Mesendoderm (in vitro differentiated cells): ENCODE results near the gene PER2.

Source experiments
- DNase-seq: peaks from one replicate; pipeline ENCODE4 v3.0.0; 2013
- H2AK5ac ChIP-seq: 2 replicates; pipeline ENCODE4 v1.6.1; 2013; ENCODE audit warnings: low read length, inconsistent platforms
- H2BK120ac ChIP-seq: 2 replicates; pipeline ENCODE4 v1.6.1; 2013; ENCODE audit warnings: low read depth, mild to moderate bottlenecking, low read length, moderate library complexity, mixed read lengths
- H2BK15ac ChIP-seq: replicated peaks from 2 replicates; pipeline ENCODE4 v1.6.1; 2013; ENCODE audit warnings: low read depth, mild to moderate bottlenecking, moderate library complexity
- H2BK5ac ChIP-seq: 2 replicates; pipeline ENCODE4 v1.6.1; 2013; ENCODE audit warnings: low read length, inconsistent platforms
- H3K18ac ChIP-seq: 2 replicates; pipeline ENCODE4 v1.6.1; 2013; ENCODE audit warnings: mild to moderate bottlenecking, low read length, mixed read lengths
- H3K23ac ChIP-seq: one replicate; pipeline ENCODE4 v1.6.1; 2013; ENCODE audit warnings: low read length
- H3K27ac ChIP-seq: 2 replicates; pipeline ENCODE4 v1.5.1; 2013; ENCODE audit warnings: low read depth, mild to moderate bottlenecking, inconsistent platforms, low read length, moderate library complexity
- H3K27me3 ChIP-seq: 2 replicates; pipeline ENCODE4 v1.6.1; 2013; ENCODE audit warnings: low read length, control low read depth, mild to moderate bottlenecking, inconsistent platforms; ENCODE audit not compliant: insufficient read depth, poor library complexity
- H3K36me3 ChIP-seq: 2 replicates; pipeline ENCODE4 v1.6.1; 2013; ENCODE audit warnings: low read length, inconsistent platforms; ENCODE audit not compliant: control insufficient read depth, insufficient read depth
- H3K4ac ChIP-seq: one replicate; pipeline ENCODE4 v1.6.1; 2013; ENCODE audit warnings: low read depth, mild to moderate bottlenecking, low read length, moderate library complexity
- H3K4me1 ChIP-seq: 2 replicates; pipeline ENCODE4 v1.6.1; 2013; ENCODE audit warnings: low read depth, low read length, inconsistent platforms; ENCODE audit not compliant: control insufficient read depth
- H3K4me2 ChIP-seq: 2 replicates; pipeline ENCODE4 v1.6.1; 2013; ENCODE audit warnings: low read length
- H3K4me3 ChIP-seq: 2 replicates; pipeline ENCODE4 v1.5.1; 2013; ENCODE audit warnings: mild to moderate bottlenecking, low read length
- H3K56ac ChIP-seq: one replicate; pipeline ENCODE4 v1.6.1; 2013; ENCODE audit warnings: low read length
- H3K79me1 ChIP-seq: 2 replicates; pipeline ENCODE4 v1.6.1; 2013; ENCODE audit warnings: low read length, inconsistent platforms
- H3K79me2 ChIP-seq: 2 replicates; pipeline ENCODE4 v1.6.1; 2013; ENCODE audit warnings: mild to moderate bottlenecking, low read length; ENCODE audit not compliant: control insufficient read depth, insufficient read depth
- H3K9ac ChIP-seq: 2 replicates; pipeline ENCODE4 v1.6.1; 2013; ENCODE audit warnings: low read length, inconsistent platforms
- H4K5ac ChIP-seq: one replicate; pipeline ENCODE4 v1.6.1; 2013; ENCODE audit warnings: low read length
- H4K8ac ChIP-seq: one replicate; pipeline ENCODE4 v1.6.1; 2013; ENCODE audit warnings: low read depth, mild to moderate bottlenecking, control low read depth, low read length, moderate library complexity
- WGBS: extraction: QIAGEN DNeasy Blood & Tissue Kit; methylation state at CpG from one replicate; pipeline ENCODE4 v1.1.7; 2013; ENCODE audit warnings: low lambda C conversion rate, missing lambda C conversion rate; ENCODE audit not compliant: insufficient coverage; ENCODE audit errors: extremely low coverage; 5-methylcytosine and 5-hydroxymethylcytosine counted together

PER2 gene

GRCh38 chr2:238284802-238285515 is 3.5 kb downstream of the PER2 start:
- Histone ChIP-seq H3K27me3 (no peaks in the 10 kb centered on the region), H3K4me1 (peaks cover 12% of the 10 kb centered on the region), H4K8ac (no peak overlapping the region), H2BK120ac (no peak overlapping the region), H3K23ac (no peak overlapping the region), H3K9ac (no peak overlapping the region), H2AK5ac (no peak overlapping the region), H3K79me1 (peaks cover 14% of the 10 kb centered on the region), H3K4ac (no peak overlapping the region), H2BK5ac (no peak overlapping the region), H4K5ac (no peak overlapping the region), H3K56ac (no peak overlapping the region), H3K4me2 (no peak overlapping the region), H3K36me3 (no peaks in the 10 kb centered on the region), H3K4me3 (no peak overlapping the region), H3K79me2 (peaks cover 5% of the 10 kb centered on the region), H2BK15ac (no peak overlapping the region), H3K27ac (no peak overlapping the region), H3K18ac (no peak overlapping the region)
- no peak for DNase-seq
- WGBS: no CpG with 5 or more reads among the region's 11 CpGs

GRCh38 chr2:238282861-238283738 is 5.3 kb downstream of the PER2 start:
- H4K5ac ChIP-seq: no peak overlapping the region
- no peak overlapping the region for H3K4ac ChIP-seq
- H3K9ac ChIP-seq: no peak overlapping the region
- no peak overlapping the region for H3K56ac ChIP-seq
- no peak overlapping the region for H2BK15ac ChIP-seq
- H3K23ac ChIP-seq: no peak overlapping the region
- no peak for DNase-seq
- no peaks in the 10 kb centered on the region for H3K27me3 ChIP-seq
- WGBS: no CpG with 5 or more reads among the region's 17 CpGs
- H3K18ac ChIP-seq: no peak overlapping the region
- H3K4me2 ChIP-seq: no peak overlapping the region
- H3K4me1 ChIP-seq: peaks cover 5% of the 10 kb centered on the region
- H3K36me3 ChIP-seq: no peaks in the 10 kb centered on the region
- no peak overlapping the region for H3K4me3 ChIP-seq
- no peak overlapping the region for H4K8ac ChIP-seq
- no peak overlapping the region for H2BK5ac ChIP-seq
- H2BK120ac ChIP-seq: no peak overlapping the region
- peaks cover 5% of the 10 kb centered on the region for H3K79me2 ChIP-seq
- no peak overlapping the region for H2AK5ac ChIP-seq
- peaks cover 14% of the 10 kb centered on the region for H3K79me1 ChIP-seq
- H3K27ac ChIP-seq: no peak overlapping the region

- H3K36me3 ChIP-seq: no peaks in the 10 kb centered on the region
- H3K9ac ChIP-seq: no peak overlapping the region
- H2BK120ac ChIP-seq: no peak overlapping the region
- H3K56ac ChIP-seq: no peak overlapping the region
- H2AK5ac ChIP-seq: no peak overlapping the region
- DNase-seq: no peak
- peaks cover 5% of the 10 kb centered on the region for H3K79me2 ChIP-seq
- no peak overlapping the region for H2BK5ac ChIP-seq
- no peak overlapping the region for H3K18ac ChIP-seq
- H3K23ac ChIP-seq: no peak overlapping the region
- H3K4me1 ChIP-seq: peaks cover 2% of the 10 kb centered on the region
- no peak overlapping the region for H3K4me3 ChIP-seq
- no peak overlapping the region for H3K4me2 ChIP-seq
- H2BK15ac ChIP-seq: no peak overlapping the region
- no peak overlapping the region for H3K4ac ChIP-seq
- WGBS: no CpG with 5 or more reads among the region's 13 CpGs
- H4K8ac ChIP-seq: no peak overlapping the region
- no peaks in the 10 kb centered on the region for H3K27me3 ChIP-seq
- peaks cover 11% of the 10 kb centered on the region for H3K79me1 ChIP-seq
- H3K27ac ChIP-seq: no peak overlapping the region
- no peak overlapping the region for H4K5ac ChIP-seq
Measured at GRCh38 chr2:238281826-238282480, 6.5 kb downstream of the PER2 start.

- Histone ChIP-seq H3K27ac (no peak overlapping the region), H3K23ac (no peak overlapping the region), H3K18ac (no peak overlapping the region), H2AK5ac (no peak overlapping the region), H3K79me1 (peaks cover 9% of the 10 kb centered on the region), H3K4me3 (no peak overlapping the region), H4K5ac (no peak overlapping the region), H3K4me1 (no peaks in the 10 kb centered on the region), H3K27me3 (no peaks in the 10 kb centered on the region), H3K4me2 (no peak overlapping the region), H3K4ac (no peak overlapping the region), H3K36me3 (no peaks in the 10 kb centered on the region), H2BK15ac (no peak overlapping the region), H3K79me2 (peaks cover 3% of the 10 kb centered on the region), H3K56ac (no peak overlapping the region), H2BK120ac (no peak overlapping the region), H4K8ac (no peak overlapping the region), H2BK5ac (no peak overlapping the region), H3K9ac (no peak overlapping the region)
- DNase-seq: no peak
- no CpG with 5 or more reads among the region's 12 CpGs for WGBS
Measured at GRCh38 chr2:238280083-238280825, 8.2 kb downstream of the PER2 start.

GRCh38 chr2:238279324-238279682 is 9.1 kb downstream of the PER2 start:
- Histone ChIP-seq H2AK5ac (no peak overlapping the region), H2BK15ac (no peak overlapping the region), H3K27ac (no peak overlapping the region), H3K18ac (no peak overlapping the region), H3K4me2 (no peak overlapping the region), H3K79me1 (peaks cover 9% of the 10 kb centered on the region), H4K8ac (no peak overlapping the region), H3K56ac (no peak overlapping the region), H3K4me1 (no peaks in the 10 kb centered on the region), H3K4me3 (no peak overlapping the region), H3K79me2 (peaks cover 3% of the 10 kb centered on the region), H4K5ac (no peak overlapping the region), H3K36me3 (no peaks in the 10 kb centered on the region), H2BK5ac (no peak overlapping the region), H3K27me3 (no peaks in the 10 kb centered on the region), H2BK120ac (no peak overlapping the region), H3K4ac (no peak overlapping the region), H3K23ac (no peak overlapping the region), H3K9ac (no peak overlapping the region)
- no peak for DNase-seq
- WGBS: no CpG with 5 or more reads among the region's 6 CpGs
